GM13976 (cell line): ENCODE results near the gene TTC9.
"Not testable (repeated sequence)": the region's sequence is repeated elsewhere in the genome, so short reads cannot be mapped to it uniquely, and the experiment has no call there.

Experiments used
- DNase-seq: peaks from one replicate; pipeline ENCODE4 v3.0.0; 2012; ENCODE audit warnings: low spot score
- CTCF ChIP-seq: IDR thresholded peaks from 2 replicates; pipeline ENCODE4 v1.5.1; 2012; ENCODE audit warnings: borderline replicate concordance, mild to moderate bottlenecking; ENCODE audit not compliant: insufficient read depth; ENCODE audit errors: extremely low read depth, missing control alignments, control extremely low read depth
- in situ Hi-C: fragments of 300-500 bp; cut with MboI; formaldehyde crosslinking; loops from one replicate; pipeline ENCODE4 v1.12.0; 2022; ENCODE audit warnings: low sequenced_read_pairs, mixed read lengths, inconsistent platforms; ENCODE audit not compliant: unreplicated experiment

TTC9 gene

GRCh38 chr14:70700955-70701585, 59.4 kb downstream of the TTC9 start:
- in situ Hi-C loops, result no loop called here
- TF ChIP-seq CTCF, result no peak
- no peak for DNase-seq

GRCh38 chr14:70701610-70702009, 59.9 kb downstream of the TTC9 start:
- in situ Hi-C loops, result no loop called here

GRCh38 chr14:70702161-70702560, 60.4 kb downstream of the TTC9 start:
- no peak for TF ChIP-seq CTCF
- in situ Hi-C loops, result no loop called here
- no peak for DNase-seq

More at GRCh38 chr14:70701610-70702009, 59.9 kb downstream of the TTC9 start:
- no peak for TF ChIP-seq CTCF
- no peak for DNase-seq

- in situ Hi-C loops, DNase-seq: not testable (repeated sequence)
Observed at GRCh38 chr14:70703621-70704168, 62.0 kb downstream of the TTC9 start.

GRCh38 chr14:70704960-70705359, 63.2 kb downstream of the TTC9 start:
- TF ChIP-seq CTCF, result no peak
- in situ Hi-C loops, result no loop called here
- DNase-seq, result no peak

GRCh38 chr14:70706177-70706576, 64.5 kb downstream of the TTC9 start:
- no peak for DNase-seq
- no peak for TF ChIP-seq CTCF
- in situ Hi-C loops, result no loop called here

- peak; percentile 59 for DNase-seq
- in situ Hi-C loops, result no loop called here
- no peak for TF ChIP-seq CTCF
Observed at GRCh38 chr14:70707138-70708038, 65.7 kb downstream of the TTC9 start.
